A673 (cell line): ENCODE data around the gene CCDC30. TPM values are rescaled to one million over a fixed set of nuclear protein-coding genes. Genes with fewer than 3 reads are reported as not detected.

ENCODE experiments used
- BruUV-seq: library from RNA; stranded (reverse); fragments of 400-500 nt; replicated peaks from 2 replicates; lab custom pipeline; 2021; lab: Mats Ljungman, UMichigan
- CTCF ChIA-PET: fragments of 300-600 bp; sonication (Branson Sonifier 250); formaldehyde crosslinking; loops from one replicate; lab custom pipeline; 2022; ENCODE audit warnings: antibody characterized with exemption; lab: Charles Lee
- POLR2A ChIA-PET: fragments of 300-600 bp; sonication (Branson Sonifier 250); formaldehyde crosslinking; loops from one replicate; lab custom pipeline; 2022; ENCODE audit warnings: antibody characterized with exemption; ENCODE audit not compliant: low non-redundant PET; lab: Charles Lee
- DNase-seq: peaks from one replicate; pipeline ENCODE4 v3.0.0-alpha.2; 2015; ENCODE audit warnings: low spot score
- H3K27ac ChIP-seq: fragments of 200-600 bp; sonication (generic); 2 replicates; pipeline ENCODE4 v1.5.1; 2016; ENCODE audit warnings: mixed run types, low read depth, mild to moderate bottlenecking, mixed read lengths, antibody characterized with exemption, low read length; ENCODE audit not compliant: poor library complexity, severe bottlenecking
- H3K27me3 ChIP-seq: fragments of 200-600 bp; sonication (generic); replicated peaks from 2 replicates; pipeline ENCODE4 v1.6.1; 2017; ENCODE audit warnings: mixed run types, low read depth, mild to moderate bottlenecking, mixed read lengths, antibody characterized with exemption, low read length; ENCODE audit not compliant: insufficient read depth, poor library complexity
- H3K36me3 ChIP-seq: fragments of 200-600 bp; sonication (generic); 2 replicates; pipeline ENCODE4 v1.6.1; 2016; ENCODE audit warnings: mixed run types, mild to moderate bottlenecking, mixed read lengths, antibody characterized with exemption, low read length; ENCODE audit not compliant: insufficient read depth, poor library complexity, severe bottlenecking
- H3K4me1 ChIP-seq: fragments of 200-600 bp; sonication (generic); 2 replicates; pipeline ENCODE4 v1.6.1; 2017; ENCODE audit warnings: mixed run types, mild to moderate bottlenecking, mixed read lengths, antibody characterized with exemption, low read length; ENCODE audit not compliant: insufficient read depth, poor library complexity, severe bottlenecking
- H3K4me3 ChIP-seq: fragments of 200-600 bp; sonication (generic); 2 replicates; pipeline ENCODE4 v1.5.1; 2016; ENCODE audit warnings: low read depth, mixed run types, mild to moderate bottlenecking, mixed read lengths, low read length; ENCODE audit not compliant: poor library complexity, severe bottlenecking
- H3K9me3 ChIP-seq: fragments of 200-600 bp; sonication (generic); 2 replicates; pipeline ENCODE4 v1.6.1; 2016; ENCODE audit warnings: mixed run types, low read depth, mild to moderate bottlenecking, mixed read lengths, antibody characterized with exemption, low read length; ENCODE audit not compliant: poor library complexity, severe bottlenecking
- CTCF ChIP-seq: fragments of 300-800, 200-600 bp; sonication (generic); conservative IDR thresholded peaks from 2 replicates; pipeline ENCODE4 v1.5.1; 2017; ENCODE audit warnings: low read depth, mild to moderate bottlenecking, antibody characterized with exemption, low read length, moderate library complexity, mixed read lengths
- EZH2 ChIP-seq: fragments of 200-600 bp; sonication (generic); IDR thresholded peaks from 2 replicates; pipeline ENCODE4 v1.6.1; 2017; ENCODE audit warnings: borderline replicate concordance, low read depth, mild to moderate bottlenecking, mixed read lengths, antibody characterized with exemption, low read length; ENCODE audit not compliant: poor library complexity, severe bottlenecking
- intact Hi-C: fragments of 100-400 bp; cut with micrococcal nuclease; formaldehyde crosslinking; loops from one replicate; pipeline ENCODE4 v1.10.0; 2022; ENCODE audit not compliant: unreplicated experiment
- total RNA-seq: library from RNA; stranded (reverse); gene quantifications from 2 replicates; pipeline ENCODE4 v1.2.3, GENCODE V29; 2021

The CCDC30 gene
- total RNA-seq, 1 experiment from 2014 or later: 4.8 TPM

DNA sequence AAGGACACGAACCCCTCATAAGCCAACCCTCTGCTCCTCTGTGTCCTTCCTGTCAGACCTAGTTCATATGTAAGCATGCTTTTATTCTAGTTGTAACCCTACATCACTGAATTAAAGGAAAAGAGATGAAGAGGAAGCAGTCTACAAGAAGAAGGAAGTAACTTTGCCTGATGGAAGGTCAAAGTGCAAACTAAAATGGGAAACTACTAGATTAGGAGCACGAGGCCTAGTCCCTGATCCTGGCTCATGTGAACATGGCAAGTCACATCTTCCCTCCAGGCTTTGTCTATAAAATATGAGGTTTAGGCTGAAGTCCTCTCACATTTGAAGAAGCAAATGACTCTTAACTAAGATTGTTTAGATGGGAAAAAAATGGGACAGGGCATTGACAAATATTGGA is 20.4 kb upstream of the CCDC30 start:
- no TSS peak for BruUV-seq
- ChIA-PET POLR2A (no interaction called here), CTCF (no interaction called here)
- Histone ChIP-seq H3K4me1 (no peaks in the 10 kb centered on the region), H3K4me3 (no peak overlapping the region), H3K36me3 (no peaks in the 10 kb centered on the region), H3K9me3 (no peaks in the 10 kb centered on the region), H3K27ac (no peak overlapping the region), H3K27me3 (no peaks in the 10 kb centered on the region)
- TF ChIP-seq EZH2 (no peak), CTCF (no peak)
- DNase-seq: no peak
- intact Hi-C loops: no loop called here

DNA sequence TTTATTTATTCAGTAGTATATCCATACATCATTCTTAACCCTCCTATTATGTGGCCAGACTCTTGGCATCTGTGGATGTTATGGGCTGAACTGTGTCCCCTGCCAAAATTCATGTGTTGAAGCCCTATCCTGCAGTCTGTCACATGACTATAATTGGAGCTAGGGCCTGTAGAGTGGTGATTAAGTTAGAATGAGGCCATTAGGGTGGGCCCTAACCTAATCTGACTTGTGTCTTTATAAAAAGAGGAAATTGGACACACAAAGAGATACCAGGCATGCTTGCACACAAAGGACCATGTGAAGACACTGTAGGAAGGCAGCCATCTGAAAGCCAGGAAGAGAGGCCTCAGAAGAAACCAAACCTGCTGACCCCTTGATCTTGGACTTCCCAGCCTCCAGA is 13.8 kb upstream of the CCDC30 start:
- no peak overlapping the region for H3K4me3 ChIP-seq
- no peak overlapping the region for H3K27ac ChIP-seq
- no peaks in the 10 kb centered on the region for H3K9me3 ChIP-seq
- DNase-seq: no peak
- CTCF ChIA-PET: no interaction called here
- H3K36me3 ChIP-seq: no peaks in the 10 kb centered on the region
- POLR2A ChIA-PET: no interaction called here
- TF ChIP-seq EZH2: no peak
- TF ChIP-seq CTCF: no peak
- peaks cover 6% of the 10 kb centered on the region for H3K27me3 ChIP-seq
- no peaks in the 10 kb centered on the region for H3K4me1 ChIP-seq
- no TSS peak for BruUV-seq
- intact Hi-C loops: no loop called here

DNA sequence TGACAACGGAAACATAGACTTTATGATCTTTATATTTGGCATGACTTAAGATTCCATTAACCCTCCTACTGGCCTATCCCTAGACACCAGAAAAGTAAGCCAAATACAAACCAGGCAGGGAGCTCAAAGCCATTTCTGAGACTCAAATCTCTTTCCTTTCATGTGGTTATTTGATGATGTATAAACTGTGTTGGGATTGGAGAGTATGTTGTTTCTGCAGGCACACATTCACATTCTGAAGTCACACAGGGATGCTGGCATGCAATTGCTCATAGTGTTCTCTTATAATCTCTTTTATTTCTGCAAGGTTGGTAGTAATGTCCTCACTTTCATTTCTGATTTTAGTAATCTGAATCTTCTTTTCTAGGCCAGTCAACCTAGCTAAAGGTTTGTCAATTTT is 13.0 kb upstream of the CCDC30 start:
- Histone ChIP-seq H3K27me3 (peaks cover 6% of the 10 kb centered on the region), H3K36me3 (no peaks in the 10 kb centered on the region), H3K4me3 (no peak overlapping the region), H3K4me1 (no peaks in the 10 kb centered on the region), H3K9me3 (no peaks in the 10 kb centered on the region), H3K27ac (no peak overlapping the region)
- no peak for TF ChIP-seq EZH2
- TF ChIP-seq CTCF: no peak
- POLR2A ChIA-PET: no interaction called here
- BruUV-seq: no TSS peak
- CTCF ChIA-PET: no interaction called here
- intact Hi-C loops: no loop called here
- no peak for DNase-seq
